ENCODE measurements around the gene C11orf86. TPM values are rescaled to one million over a fixed set of nuclear protein-coding genes. Genes with fewer than 3 reads are reported as not detected.

C11orf86 gene
- total and polyA plus RNA-seq, 2 of the 8 experiments (the other 6 are each of a cell fraction or from before 2014, with no cell fraction given): 0.91 to 0.97 TPM

GRCh38 chr11:67007126-67007525 lies 32.0 kb downstream of the C11orf86 start:
- Histone ChIP-seq H4K5ac (ENCODE audit: insufficient read length, low read depth, low read length) (peak overlapping the region; percentile 16), H2AK5ac (ENCODE audit: low read depth, low read length) (peak overlapping the region; percentile 17; the same call in 1 of the 2 replicates), H4K8ac (ENCODE audit: extremely low read depth, insufficient read depth, low read length) (peak overlapping the region; percentile 93; the same call in 1 of the 2 replicates), H3K79me1 (ENCODE audit: low read depth, low read length) (no peaks in the 10 kb centered on the region), H3K4me2 (ENCODE audit: insufficient read depth in 1 of 2, low read depth in 2 of 2, low read length in 2 of 2) (peak overlapping the region; percentile 15 to 70; a peak in 2 of 4 replicates), H2BK20ac (ENCODE audit: low read length) (0 out of 2 replicates have a peak overlapping the region, but pooled peaks have one; percentile 72), H4K20me1 (replicated peaks in 1 of 2; ENCODE audit: control insufficient read depth in 1 of 2, insufficient read depth in 2 of 2, low read length in 2 of 2) (no peaks in the 10 kb centered on the region), H2BK5ac (ENCODE audit: low read depth, low read length) (peak overlapping the region; percentile 73), H3K79me2 (ENCODE audit: control insufficient read depth in 1 of 2, insufficient read depth in 2 of 2, low read length in 2 of 2) (no peaks in the 10 kb centered on the region), H4K91ac (replicated peaks; ENCODE audit: insufficient read length, low read length) (peak overlapping the region; percentile 25), H3K56ac (replicated peaks; ENCODE audit: insufficient read length, low read depth, low read length) (no peak overlapping the region), H3K4ac (replicated peaks; ENCODE audit: insufficient read length, low read depth, low read length) (no peak overlapping the region), H3K27ac (ENCODE audit: low read depth, low read length) (no peak overlapping the region; the same call in 1 of the 2 replicates), H3K9me3 (ENCODE audit: insufficient read depth in 2 of 2, low read depth in 1 of 2, low read length in 1 of 2) (no peaks in the 10 kb centered on the region), H3K14ac (ENCODE audit: insufficient read length) (no peak overlapping the region), H3K27me3 (replicated peaks in 1 of 4; ENCODE audit: control insufficient read depth in 3 of 4, extremely low read depth in 1 of 4, insufficient read depth in 3 of 4, low read length in 3 of 4) (no peaks in the 10 kb centered on the region), H2AFZ (ENCODE audit: low read length) (no peak overlapping the region), H3K4me1 (replicated peaks in 1 of 4; ENCODE audit: control insufficient read depth in 3 of 4, insufficient read depth in 4 of 4, low read length in 3 of 4) (peaks cover 7 to 14% (median 10%) of the 10 kb centered on the region in 4 experiments), H3K23ac (ENCODE audit: insufficient read length) (no peak overlapping the region), H3K18ac (ENCODE audit: extremely low read depth, low read length) (peak overlapping the region; percentile 17; the same call in 1 of the 2 replicates), H3K36me3 (ENCODE audit: control insufficient read depth in 2 of 4, insufficient read depth in 4 of 4, low read length in 3 of 4) (no peaks in the 10 kb centered on the region), H3K23me2 (ENCODE audit: low read depth, low read length) (no peaks in the 10 kb centered on the region; the same call in 1 of the 2 replicates), H2BK120ac (replicated peaks; ENCODE audit: low read depth, low read length) (no peak overlapping the region), H2BK12ac (ENCODE audit: low read depth, low read length) (0 out of 2 replicates have a peak overlapping the region, but pooled peaks have one; percentile 29), H2BK15ac (ENCODE audit: low read length) (peak overlapping the region; percentile 9; the same call in 1 of the 2 replicates), H3K4me3 (ENCODE audit: extremely low read depth in 1 of 4, insufficient read depth in 2 of 4, low read depth in 3 of 4, low read length in 4 of 4) (no peak overlapping the region), H3K9ac (replicated peaks in 1 of 4; ENCODE audit: extremely low read depth in 1 of 4, low read depth in 3 of 4, low read length in 3 of 4) (no peak overlapping the region)
- POLR2A ChIA-PET (ENCODE audit: partially characterized antibody): interaction anchor here (1.3 kb wide), 1 partner anchor 14 kb away, joined by 5 read pairs; no protein-coding TSS in a partner anchor
- WGBS, 2 experiments (ENCODE audit: extremely low coverage in 1 of 2, insufficient coverage in 1 of 2, insufficient read length in 1 of 2, insufficient replicate concordance in 2 of 2, low coverage in 1 of 2, low lambda C conversion rate in 2 of 2, missing lambda C conversion rate in 1 of 2): 100% methylated on average over 7 of the region's 7 CpGs; no CpG with 5 or more reads in 1 of the 2 experiments
- CTCF ChIA-PET (ENCODE audit: partially characterized antibody): interaction anchor here (0.7 to 2.3 kb wide), 5 partner anchors 8 to 155 kb away, joined by 3 to 10 read pairs (median 4); no protein-coding TSS in a partner anchor
- TF ChIP-seq POU5F1 (IDR thresholded peaks at IDR 0.05; ENCODE audit: low read depth, low read length): no peak
- no peak for TF ChIP-seq SRF (IDR thresholded peaks at IDR 0.05; ENCODE audit: low read depth, low read length)
- no peak for TF ChIP-seq SIRT6 (IDR thresholded peaks at IDR 0.05; ENCODE audit: low read length)
- TF ChIP-seq KDM1A (IDR thresholded peaks at IDR 0.05; ENCODE audit: borderline replicate concordance, low read length): no peak
- TF ChIP-seq RNF2 (IDR thresholded peaks at IDR 0.05; ENCODE audit: borderline replicate concordance, low read depth, low read length, missing control alignments, poor library complexity, severe bottlenecking): no peak
- DNase-seq (ENCODE audit: low read depth in 1 of 2, low spot score in 2 of 2) (no peak), FAIRE-seq (no peak)
